GM23338 (cell line): ENCODE results near the gene EXOC3L4. TPM values are rescaled to one million over a fixed set of nuclear protein-coding genes. Genes with fewer than 3 reads are reported as not detected.

Source experiments
- ATAC-seq: fragments of 200-7000 bp; cut with Tn5 transposase; 3 replicates; pipeline ENCODE4 v1.9.1; 2020
- DNase-seq: peaks from one replicate; pipeline ENCODE4 v3.0.0-alpha.2; 2015; ENCODE audit warnings: low spot score
- H2AFZ ChIP-seq: fragments of 200-600 bp; sonication (generic); 2 replicates; pipeline ENCODE4 v1.8.0; 2016; ENCODE audit warnings: antibody characterized with exemption, mild to moderate bottlenecking, moderate library complexity
- H3F3A ChIP-seq: fragments of 200-600 bp; sonication (generic); replicated peaks from 2 replicates; pipeline ENCODE4 v1.8.0; 2017; ENCODE audit warnings: antibody characterized with exemption, mixed run types, low read depth
- H3K27ac ChIP-seq: fragments of 200-600 bp; sonication (generic); 2 replicates; pipeline ENCODE4 v1.6.1; 2016; ENCODE audit warnings: low read depth
- H3K27me3 ChIP-seq: fragments of 200-600 bp; sonication (generic); 2 replicates; pipeline ENCODE4 v1.8.0; 2016; ENCODE audit warnings: mild to moderate bottlenecking, mixed run types, moderate library complexity; ENCODE audit not compliant: insufficient read depth
- H3K36me3 ChIP-seq: fragments of 200-600 bp; sonication (generic); 2 replicates; pipeline ENCODE4 v1.8.0; 2016; ENCODE audit warnings: mild to moderate bottlenecking; ENCODE audit not compliant: insufficient read depth
- H3K4me1 ChIP-seq: fragments of 200-600 bp; sonication (generic); 2 replicates; pipeline ENCODE4 v1.8.0; 2016; ENCODE audit warnings: mild to moderate bottlenecking, moderate library complexity; ENCODE audit not compliant: insufficient read depth
- H3K4me2 ChIP-seq: fragments of 200-600 bp; sonication (generic); 2 replicates; pipeline ENCODE4 v1.7.1; 2017; ENCODE audit warnings: mixed run types
- H3K4me3 ChIP-seq: fragments of 200-600 bp; sonication (generic); 2 replicates; pipeline ENCODE4 v1.6.1; 2016; ENCODE audit warnings: mixed run types
- H3K79me2 ChIP-seq: fragments of 200-600 bp; sonication (generic); replicated peaks from 2 replicates; pipeline ENCODE4 v1.8.0; 2017; ENCODE audit warnings: mild to moderate bottlenecking; ENCODE audit not compliant: insufficient read depth
- H3K9me2 ChIP-seq: fragments of 200-600 bp; sonication (generic); 2 replicates; pipeline ENCODE4 v1.8.0; 2017; ENCODE audit not compliant: insufficient read depth
- H4K20me1 ChIP-seq: fragments of 200-600 bp; sonication (generic); replicated peaks from 2 replicates; pipeline ENCODE4 v1.8.0; 2017; ENCODE audit warnings: mild to moderate bottlenecking; ENCODE audit not compliant: insufficient read depth
- H3K27ac Mint-ChIP-seq: 2 replicates; pipeline ENCODE4 v1.8.0; 2020; ENCODE audit warnings: inconsistent platforms, mild to moderate bottlenecking, moderate library complexity, mixed read lengths
- H3K27me3 Mint-ChIP-seq: 3 replicates; pipeline ENCODE4 v1.8.0; 2022; ENCODE audit warnings: low read depth, mild to moderate bottlenecking, moderate library complexity, mixed read lengths, inconsistent platforms; ENCODE audit not compliant: insufficient read depth, poor library complexity
- H3K36me3 Mint-ChIP-seq: 3 replicates; pipeline ENCODE4 v1.8.0; 2021; ENCODE audit warnings: low read depth, mild to moderate bottlenecking, inconsistent platforms, moderate library complexity, mixed read lengths
- H3K4me1 Mint-ChIP-seq: 3 replicates; pipeline ENCODE4 v1.8.0; 2020; ENCODE audit warnings: mild to moderate bottlenecking, inconsistent platforms, mixed read lengths
- H3K4me3 Mint-ChIP-seq: 3 replicates; pipeline ENCODE4 v1.8.0; 2021; ENCODE audit warnings: moderate library complexity, mild to moderate bottlenecking, inconsistent platforms, mixed read lengths
- H3K9me3 Mint-ChIP-seq: 3 replicates; pipeline ENCODE4 v1.8.0; 2020; ENCODE audit warnings: moderate library complexity, mild to moderate bottlenecking, inconsistent platforms, mixed read lengths
- CREB1 ChIP-seq: fragments of 250-450 bp; sonication (Bioruptor Pico); IDR thresholded peaks from 2 replicates; pipeline ENCODE4 v1.5.0; 2020; ENCODE audit warnings: low read depth, mild to moderate bottlenecking, moderate library complexity
- CTCF ChIP-seq, 2 experiments: fragments of 200-600 bp in 1 of 2; sonication (generic) in 1 of 2; conservative IDR thresholded peaks; 2 replicates each; pipeline versions ENCODE4 v1.5.1 to v1.6.1; 2016 to 2017; ENCODE audit warnings: antibody characterized with exemption in 2 of 2, low read depth in 2 of 2, mild to moderate bottlenecking in 2 of 2, moderate library complexity in 1 of 2
- EZH2 ChIP-seq: fragments of 200-600 bp; sonication (generic); IDR thresholded peaks from one replicate; pipeline ENCODE4 v1.8.0; 2017; ENCODE audit warnings: antibody characterized with exemption, mild to moderate bottlenecking, low read depth; ENCODE audit not compliant: unreplicated experiment
- EZH2phosphoT487 ChIP-seq: fragments of 200-600 bp; sonication (generic); IDR thresholded peaks from one replicate; pipeline ENCODE4 v1.8.1; 2018; ENCODE audit warnings: antibody characterized with exemption; ENCODE audit not compliant: unreplicated experiment
- JUNB ChIP-seq: IDR thresholded peaks from one replicate; pipeline ENCODE4 v1.6.1; 2016; ENCODE audit warnings: antibody characterized with exemption; ENCODE audit not compliant: unreplicated experiment
- POLR2AphosphoS5 ChIP-seq: IDR thresholded peaks from 2 replicates; pipeline ENCODE4 v1.6.1; 2016; ENCODE audit warnings: antibody characterized with exemption, low read depth
- STAT1 ChIP-seq: IDR thresholded peaks from one replicate; pipeline ENCODE4 v1.6.1; 2016; ENCODE audit warnings: antibody characterized with exemption; ENCODE audit not compliant: unreplicated experiment
- ZNF114 ChIP-seq: fragments of 250-450 bp; sonication (Bioruptor Pico); IDR thresholded peaks from 2 replicates; pipeline ENCODE4 v1.5.0; 2020; ENCODE audit warnings: mild to moderate bottlenecking, moderate library complexity
- ZNF331 ChIP-seq: fragments of 250-450 bp; sonication (Bioruptor Pico); IDR thresholded peaks from 2 replicates; pipeline ENCODE4 v1.5.0; 2020; ENCODE audit warnings: low read depth, mild to moderate bottlenecking, moderate library complexity
- ZNF462 ChIP-seq: fragments of 250-450 bp; sonication (Bioruptor Pico); IDR thresholded peaks from 2 replicates; pipeline ENCODE4 v1.5.0; 2020; ENCODE audit warnings: mild to moderate bottlenecking, moderate library complexity
- polyA plus RNA-seq: library from polyadenylated mRNA; unstranded; fragments of >200 nt; fragmentation: Nextera tagmentation; extraction: Ambion mirVana; gene quantifications from 2 replicates; pipeline ENCODE4 v1.2.1, GENCODE V29; 2016
- total RNA-seq: library from RNA; depleted of rRNA; stranded (reverse); fragments of >200 nt; shearing (Covaris generic); gene quantifications from 2 replicates; pipeline ENCODE4 v1.2.3, GENCODE V29; 2014

Gene EXOC3L4
- total and polyA plus RNA-seq, 2 experiments from 2014 or later, result not detected

GRCh38 chr14:103099733-103100280 lies 5.3 kb downstream of the EXOC3L4 start (continued):
- TF ChIP-seq CTCF (conservative IDR thresholded peaks at IDR 0.05; ENCODE audit: low read depth in 2 of 2), result no peak
- no peak for TF ChIP-seq JUNB
- no peak for TF ChIP-seq ZNF331 (CRISPR knock-in tag)
- no peak for TF ChIP-seq EZH2
- no peak for TF ChIP-seq EZH2phosphoT487
- TF ChIP-seq ZNF114, result no peak
- TF ChIP-seq POLR2AphosphoS5, result no peak

GRCh38 chr14:103100281-103101121 lies 6.0 kb downstream of the EXOC3L4 start:
- no peak overlapping the region for H2AFZ ChIP-seq
- no peak for ATAC-seq
- Mint-ChIP-seq H3K27ac (no peak overlapping the region), H3K36me3 (no peaks in the 10 kb centered on the region), H3K27me3 (peaks cover 55% of the 10 kb centered on the region), H3K4me1 (peaks cover 20% of the 10 kb centered on the region; the same call in 2 of the 3 replicates), H3K4me3 (no peak overlapping the region), H3K9me3 (no peaks in the 10 kb centered on the region)
- H3K4me2 ChIP-seq, result no peak overlapping the region
- no peak overlapping the region for H3K4me3 ChIP-seq
- no peak for DNase-seq
- H3K27ac ChIP-seq, result no peak overlapping the region
- H3K79me2 ChIP-seq, result no peaks in the 10 kb centered on the region
- 0 out of 2 replicates have a peak, but pooled peaks cover 3% of the 10 kb centered on the region for H4K20me1 ChIP-seq
- 0 out of 2 replicates have a peak, but pooled peaks cover 5% of the 10 kb centered on the region for H3F3A ChIP-seq
- no peaks in the 10 kb centered on the region for H3K36me3 ChIP-seq
- peaks cover 9% of the 10 kb centered on the region for H3K4me1 ChIP-seq
- no peaks in the 10 kb centered on the region for H3K9me2 ChIP-seq
- peaks cover 47% of the 10 kb centered on the region for H3K27me3 ChIP-seq
- no peak for TF ChIP-seq EZH2phosphoT487
- no peak for TF ChIP-seq STAT1
- TF ChIP-seq EZH2, result no peak
- TF ChIP-seq CREB1 (CRISPR knock-in tag), result no peak
- no peak for TF ChIP-seq ZNF114
- TF ChIP-seq CTCF (conservative IDR thresholded peaks at IDR 0.05; ENCODE audit: low read depth in 2 of 2), result no peak
- TF ChIP-seq POLR2AphosphoS5, result no peak
- TF ChIP-seq ZNF462 (CRISPR knock-in tag), result no peak
